H1 (cell line): Measurements from ENCODE around the gene IPO13. TPM values are rescaled to one million over a fixed set of nuclear protein-coding genes. Genes with fewer than 3 reads are reported as not detected.

Experiments
- CTCF ChIA-PET: fragments of 300-600 bp; sonication (Branson Sonifier 250); formaldehyde crosslinking; loops from one replicate; lab custom pipeline; 2021; ENCODE audit not compliant: partially characterized antibody; lab: Charles Lee
- POLR2A ChIA-PET: fragments of 300-600 bp; sonication (Branson Sonifier 250); formaldehyde crosslinking; loops from one replicate; lab custom pipeline; 2021; ENCODE audit warnings: inconsistent platforms; ENCODE audit not compliant: partially characterized antibody; lab: Charles Lee
- DNase-seq, 2 experiments: peaks; one replicate each; pipeline versions ENCODE4 v3.0.0 to v3.0.0-alpha.2; 2010 to 2022; ENCODE audit warnings: low spot score in 2 of 2, low read depth in 1 of 2, mixed read lengths in 1 of 2
- FAIRE-seq: peaks from 2 replicates; lab custom pipeline; 2011; peaks lifted over from hg19 to GRCh38; lab: Jason Lieb, UNC
- H2AFZ ChIP-seq: 2 replicates; pipeline ENCODE4 v1.8.1; 2012; ENCODE audit warnings: low read length, inconsistent platforms
- H2AK5ac ChIP-seq: 2 replicates; pipeline ENCODE4 v1.6.1; 2013; ENCODE audit warnings: low read depth, low read length
- H2BK120ac ChIP-seq: replicated peaks from 2 replicates; pipeline ENCODE3; 2013; ENCODE audit warnings: low read depth, low read length, inconsistent platforms
- H2BK12ac ChIP-seq: 2 replicates; pipeline ENCODE4 v1.6.1; 2013; ENCODE audit warnings: low read depth, low read length
- H2BK15ac ChIP-seq: 2 replicates; pipeline ENCODE4 v1.6.1; 2013; ENCODE audit warnings: low read length
- H2BK20ac ChIP-seq: 2 replicates; pipeline ENCODE4 v1.6.1; 2013; ENCODE audit warnings: low read length
- H2BK5ac ChIP-seq: 2 replicates; pipeline ENCODE4 v1.6.1; 2013; ENCODE audit warnings: low read depth, low read length
- H3K14ac ChIP-seq: 2 replicates; pipeline ENCODE4 v1.6.1; 2013; ENCODE audit warnings: inconsistent platforms; ENCODE audit not compliant: insufficient read length
- H3K18ac ChIP-seq: 2 replicates; pipeline ENCODE4 v1.6.1; 2013; ENCODE audit warnings: low read length; ENCODE audit errors: extremely low read depth
- H3K23ac ChIP-seq: 2 replicates; pipeline ENCODE4 v1.6.1; 2013; ENCODE audit warnings: inconsistent platforms; ENCODE audit not compliant: insufficient read length
- H3K23me2 ChIP-seq: 2 replicates; pipeline ENCODE4 v1.6.1; 2013; ENCODE audit warnings: low read depth, low read length
- H3K27ac ChIP-seq: 2 replicates; pipeline ENCODE4 v1.6.1; 2011; ENCODE audit warnings: low read depth, low read length, inconsistent platforms
- H3K27me3 ChIP-seq, 4 experiments: replicated peaks in 1 of 4; 1 replicate in 1 of 4; 2 replicates in 3 of 4; pipeline versions ENCODE4 v1.6.1 to v1.8.1; 2011 to 2013; ENCODE audit warnings: low read length in 3 of 4, mild to moderate bottlenecking in 3 of 4, inconsistent platforms in 2 of 4, mixed read lengths in 2 of 4, moderate library complexity in 1 of 4; ENCODE audit not compliant: control insufficient read depth in 3 of 4, insufficient read depth in 3 of 4; ENCODE audit errors: extremely low read depth in 1 of 4
- H3K36me3 ChIP-seq, 4 experiments: 2 replicates each; pipeline versions ENCODE4 v1.6.1 to v1.8.1; 2011 to 2013; ENCODE audit warnings: mild to moderate bottlenecking in 4 of 4, low read length in 3 of 4, moderate library complexity in 2 of 4, control low read depth in 1 of 4, inconsistent platforms in 1 of 4; ENCODE audit not compliant: insufficient read depth in 4 of 4, control insufficient read depth in 2 of 4
- H3K4ac ChIP-seq: replicated peaks from 2 replicates; pipeline ENCODE3; 2013; ENCODE audit warnings: low read length, low read depth, mixed read lengths, inconsistent platforms; ENCODE audit not compliant: insufficient read length
- H3K4me1 ChIP-seq, 4 experiments: replicated peaks in 1 of 4; 1 replicate in 1 of 4; 2 replicates in 3 of 4; pipeline versions ENCODE4 v1.6.1 to v1.8.1; 2011 to 2013; ENCODE audit warnings: low read length in 3 of 4, inconsistent platforms in 2 of 4, mixed read lengths in 1 of 4; ENCODE audit not compliant: insufficient read depth in 4 of 4, control insufficient read depth in 3 of 4
- H3K4me2 ChIP-seq, 2 experiments: 2 replicates each; pipeline versions ENCODE4 v1.6.1 to v1.8.1; 2011 to 2013; ENCODE audit warnings: low read depth in 2 of 2, low read length in 2 of 2, control low read depth in 1 of 2, inconsistent platforms in 1 of 2, mild to moderate bottlenecking in 1 of 2; ENCODE audit not compliant: insufficient read depth in 1 of 2
- H3K4me3 ChIP-seq, 4 experiments: fragments of 200-600, 300-600 bp in 1 of 4; sonication (generic), shearing (Covaris generic), sonication (Bioruptor Twin) in 1 of 4; 2 replicates each; pipeline versions ENCODE4 v1.5.1 to v1.8.1; 2011 to 2016; ENCODE audit warnings: low read length in 4 of 4, low read depth in 3 of 4, control low read depth in 2 of 4, inconsistent platforms in 2 of 4, mild to moderate bottlenecking in 2 of 4, mixed read lengths in 1 of 4, moderate library complexity in 1 of 4; ENCODE audit not compliant: insufficient read depth in 2 of 4; ENCODE audit errors: extremely low read depth in 1 of 4
- H3K56ac ChIP-seq: replicated peaks from 2 replicates; pipeline ENCODE3; 2013; ENCODE audit warnings: low read depth, mild to moderate bottlenecking, mixed read lengths, low read length, inconsistent platforms; ENCODE audit not compliant: insufficient read length
- H3K79me1 ChIP-seq: 2 replicates; pipeline ENCODE4 v1.6.1; 2013; ENCODE audit warnings: low read depth, low read length, control low read depth
- H3K79me2 ChIP-seq, 2 experiments: 2 replicates each; pipeline versions ENCODE4 v1.6.1 to v1.8.1; 2012 to 2013; ENCODE audit warnings: low read length in 2 of 2, mild to moderate bottlenecking in 2 of 2, inconsistent platforms in 1 of 2; ENCODE audit not compliant: insufficient read depth in 2 of 2, control insufficient read depth in 1 of 2
- H3K9ac ChIP-seq, 4 experiments: replicated peaks in 1 of 4; 1 replicate in 1 of 4; 2 replicates in 3 of 4; pipeline versions ENCODE4 v1.6.1 to v1.8.1; 2011 to 2013; ENCODE audit warnings: low read depth in 3 of 4, low read length in 3 of 4, control low read depth in 2 of 4, mild to moderate bottlenecking in 2 of 4, moderate library complexity in 2 of 4, inconsistent platforms in 1 of 4; ENCODE audit errors: extremely low read depth in 1 of 4
- H3K9me3 ChIP-seq, 2 experiments: 2 replicates each; pipeline versions ENCODE4 v1.6.1 to v1.8.1; 2012 to 2013; ENCODE audit warnings: mild to moderate bottlenecking in 2 of 2, moderate library complexity in 2 of 2, control low read depth in 1 of 2, inconsistent platforms in 1 of 2, low read depth in 1 of 2, low read length in 1 of 2, mixed read lengths in 1 of 2; ENCODE audit not compliant: insufficient read depth in 2 of 2
- H4K20me1 ChIP-seq, 2 experiments: replicated peaks in 1 of 2; 2 replicates each; pipeline versions ENCODE3 to v1.8.1; 2011 to 2013; ENCODE audit warnings: inconsistent platforms in 2 of 2, low read length in 2 of 2, mild to moderate bottlenecking in 1 of 2; ENCODE audit not compliant: insufficient read depth in 2 of 2, control insufficient read depth in 1 of 2
- H4K5ac ChIP-seq: 2 replicates; pipeline ENCODE4 v1.6.1; 2013; ENCODE audit warnings: low read length, low read depth, mixed read lengths, inconsistent platforms; ENCODE audit not compliant: insufficient read length
- H4K8ac ChIP-seq: 2 replicates; pipeline ENCODE4 v1.8.0; 2013; ENCODE audit warnings: mild to moderate bottlenecking, moderate library complexity, low read length, inconsistent platforms; ENCODE audit not compliant: insufficient read depth; ENCODE audit errors: extremely low read depth
- H4K91ac ChIP-seq: replicated peaks from 2 replicates; pipeline ENCODE3; 2013; ENCODE audit warnings: low read length, mixed read lengths, inconsistent platforms; ENCODE audit not compliant: insufficient read length
- BACH1 ChIP-seq: IDR thresholded peaks from 2 replicates; pipeline ENCODE4 v1.6.1; 2012; ENCODE audit warnings: low read length, improper control_type of control experiment
- CHD2 ChIP-seq: IDR thresholded peaks from 2 replicates; pipeline ENCODE4 v1.6.1; 2012; ENCODE audit warnings: low read length, improper control_type of control experiment
- CTBP2 ChIP-seq: IDR thresholded peaks from 2 replicates; pipeline ENCODE4 v1.7.0; 2011; ENCODE audit warnings: borderline replicate concordance, mild to moderate bottlenecking, moderate library complexity, mixed read lengths, low read length; ENCODE audit not compliant: insufficient read depth, insufficient read length
- FOSL1 ChIP-seq: IDR thresholded peaks from 2 replicates; pipeline ENCODE4 v1.6.1; 2011; ENCODE audit warnings: mild to moderate bottlenecking, low read depth, low read length, moderate library complexity; ENCODE audit not compliant: insufficient read depth
- HDAC2 ChIP-seq, 2 experiments: fragments of 300-600 bp in 1 of 2; sonication (generic) in 1 of 2; IDR thresholded peaks; 2 replicates each; pipeline ENCODE4 v1.6.1; 2011 to 2012; ENCODE audit warnings: low read depth in 2 of 2, low read length in 2 of 2, mild to moderate bottlenecking in 2 of 2, moderate library complexity in 2 of 2, borderline replicate concordance in 1 of 2, inconsistent platforms in 1 of 2
- JUN ChIP-seq: IDR thresholded peaks from 2 replicates; pipeline ENCODE4 v1.6.1; 2011; ENCODE audit warnings: low read depth, mild to moderate bottlenecking, improper control_type of control experiment, low read length
- JUND ChIP-seq: IDR thresholded peaks from 2 replicates; pipeline ENCODE4 v1.6.1; 2011; ENCODE audit warnings: mild to moderate bottlenecking, improper control_type of control experiment, low read length
- POU5F1 ChIP-seq: IDR thresholded peaks from 2 replicates; pipeline ENCODE4 v1.6.1; 2011; ENCODE audit warnings: low read depth, mild to moderate bottlenecking, low read length, moderate library complexity
- SIN3A ChIP-seq, 2 experiments: IDR thresholded peaks in 1 of 2; conservative IDR thresholded peaks in 1 of 2; 2 replicates each; pipeline ENCODE4 v1.6.1; 2011 to 2012; ENCODE audit warnings: low read length in 2 of 2, improper control_type of control experiment in 1 of 2, low read depth in 1 of 2, mild to moderate bottlenecking in 1 of 2
- SIX5 ChIP-seq: IDR thresholded peaks from 2 replicates; pipeline ENCODE4 v1.6.1; 2011; ENCODE audit warnings: mild to moderate bottlenecking, low read depth, low read length
- TAF7 ChIP-seq: optimal IDR thresholded peaks from 2 replicates; pipeline ENCODE3; 2011; ENCODE audit warnings: low read depth, mild to moderate bottlenecking, inconsistent platforms, low read length, moderate library complexity, borderline replicate concordance
- TBP ChIP-seq: IDR thresholded peaks from 2 replicates; pipeline ENCODE4 v1.6.1; 2011; ENCODE audit warnings: low read depth, low read length, improper control_type of control experiment
- WGBS, 2 experiments: shearing (Covaris generic) in 1 of 2; methylation state at CpG; one replicate each; pipeline versions ENCODE4 v1.1.6 to v1.1.7; 2013 to 2015; ENCODE audit warnings: low lambda C conversion rate in 2 of 2, mixed read lengths in 2 of 2, inconsistent platforms in 1 of 2, low coverage in 1 of 2, missing lambda C conversion rate in 1 of 2; ENCODE audit not compliant: insufficient replicate concordance in 2 of 2, insufficient coverage in 1 of 2, insufficient read length in 1 of 2; ENCODE audit errors: extremely low coverage in 1 of 2, missing lambda C conversion rate in 1 of 2; 5-methylcytosine and 5-hydroxymethylcytosine counted together
- polyA plus RNA-seq, 7 experiments: library from polyadenylated mRNA; depleted of rRNA in 3 of 7; stranded (reverse) in 5 of 7; unstranded in 2 of 7; fragments of >200 nt in 5 of 7; fragments of 200-250 nt in 2 of 7; gene quantifications; 1 replicate in 5 of 7; 2 replicates in 1 of 7; 4 replicates in 1 of 7; pipeline versions ENCODE4 v1.2.1 to v1.2.3, GENCODE V29; 2011 to 2013; ENCODE audit warnings: missing spikeins in 2 of 7, mixed read lengths in 2 of 7
- total RNA-seq: library from RNA; stranded (reverse); fragmentation: NEBNext Ultra II Directional; extraction: Animal tissue kit (Norgen Biotek cat#: 25700); gene quantifications from 2 replicates; pipeline ENCODE4 v1.2.1, GENCODE V29; 2021

The IPO13 gene
- total and polyA plus RNA-seq, 2 of the 8 experiments (the other 6 are each of a cell fraction or from before 2014, with no cell fraction given): 23.0 to 27.0 TPM

- Histone ChIP-seq H4K20me1 (no peaks in the 10 kb centered on the region), H3K4me1 (peaks cover 3 to 21% (median 7%) of the 10 kb centered on the region in 4 experiments), H4K91ac (peak overlapping the region; percentile 60), H3K9ac (no peak overlapping the region), H3K9me3 (no peaks in the 10 kb centered on the region), H2AK5ac (0 out of 2 replicates have a peak overlapping the region, but pooled peaks have one; percentile 19), H3K56ac (no peak overlapping the region), H2BK15ac (peak overlapping the region; percentile 66; the same call in 1 of the 2 replicates), H3K4me3 (no peak overlapping the region), H3K14ac (no peak overlapping the region), H3K79me1 (no peaks in the 10 kb centered on the region), H3K27ac (no peak overlapping the region), H3K27me3 (no peaks in the 10 kb centered on the region), H4K5ac (no peak overlapping the region), H3K79me2 (no peaks in the 10 kb centered on the region), H2BK5ac (peak overlapping the region; percentile 62; the same call in 1 of the 2 replicates), H2BK120ac (no peak overlapping the region), H2AFZ (no peak overlapping the region), H3K4ac (no peak overlapping the region), H2BK20ac (peak overlapping the region; percentile 53; the same call in 1 of the 2 replicates), H2BK12ac (0 out of 2 replicates have a peak overlapping the region, but pooled peaks have one; percentile 31), H3K36me3 (no peaks in the 10 kb centered on the region), H3K18ac (peak overlapping the region; percentile 75; the same call in 1 of the 2 replicates), H3K23ac (no peak overlapping the region), H3K23me2 (no peaks in the 10 kb centered on the region), H3K4me2 (no peak overlapping the region), H4K8ac (no peak overlapping the region)
- FAIRE-seq: no peak
- WGBS, 2 experiments: 81% methylated on average over 18 of the region's 18 CpGs; no CpG with 5 or more reads in 1 of the 2 experiments
- ChIA-PET POLR2A (interaction anchor here (0.9 to 3.3 kb wide), 8 partner anchors 11 to 148 kb away, joined by 3 to 15 read pairs (median 3); partner anchors contain the start of gene ARTN), CTCF (interaction anchor here (0.6 to 11.2 kb wide), 11 partner anchors 13 to 150 kb away, joined by 3 to 126 read pairs (median 4); partner anchors contain the start of gene ARTN)
- no peak for DNase-seq
- TF ChIP-seq HDAC2 (IDR thresholded peaks at IDR 0.05; ENCODE audit: borderline replicate concordance in 1 of 2, low read depth in 2 of 2, low read length in 2 of 2) (no peak), FOSL1 (no peak), SIX5 (no peak), TAF7 (no peak), SIN3A (conservative IDR thresholded peaks at IDR 0.05 in 1 of 2, IDR thresholded peaks at IDR 0.05 in 1 of 2; ENCODE audit: low read depth in 1 of 2, low read length in 2 of 2) (no peak), POU5F1 (no peak), JUND (no peak), CTBP2 (no peak), CHD2 (no peak), BACH1 (no peak), TBP (no peak), JUN (no peak)
These were observed 32.9 kb upstream of the IPO13 start for GRCh38 chr1:43913666-43914360.
